Measurements from ENCODE around the gene CHL1. TPM values are rescaled to one million over a fixed set of nuclear protein-coding genes. Genes with fewer than 3 reads are reported as not detected.

The CHL1 gene
- total RNA-seq, 1 donor from 2014 or later: 0.53 TPM

DNA sequence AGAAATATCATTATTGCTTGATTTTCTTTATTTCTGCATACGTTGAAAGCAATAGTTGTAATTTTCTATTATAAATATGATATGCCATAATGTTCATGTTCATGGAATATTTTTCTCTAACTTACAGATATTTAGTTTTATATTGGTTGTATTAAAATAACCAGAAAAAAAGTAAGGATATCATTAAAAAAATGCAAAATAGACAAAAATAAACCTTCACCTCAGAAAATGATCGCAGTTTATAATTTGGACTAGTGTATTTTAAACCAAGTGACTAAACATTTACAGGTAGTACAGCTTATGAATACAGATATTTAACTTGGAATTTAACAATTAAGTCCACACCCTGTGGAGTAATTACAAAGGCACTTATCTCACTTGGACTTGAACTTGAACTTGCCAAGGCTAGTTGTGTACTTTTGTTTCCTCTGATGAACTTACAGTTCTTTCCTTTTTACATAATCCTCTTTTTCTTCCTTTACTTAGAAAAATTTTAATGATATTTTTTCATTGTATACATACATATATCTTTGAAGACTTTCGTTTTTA lies 156.7 kb downstream of the CHL1 start:
- Histone ChIP-seq H3K36me3 (no peaks in the 10 kb centered on the region), H3K27me3 (no peaks in the 10 kb centered on the region), H3K4me1 (no peaks in the 10 kb centered on the region), H3K4me3 (no peak overlapping the region), H3K27ac (no peak overlapping the region), H3K9me3 (no peaks in the 10 kb centered on the region)
- TF ChIP-seq, protein P1, sequence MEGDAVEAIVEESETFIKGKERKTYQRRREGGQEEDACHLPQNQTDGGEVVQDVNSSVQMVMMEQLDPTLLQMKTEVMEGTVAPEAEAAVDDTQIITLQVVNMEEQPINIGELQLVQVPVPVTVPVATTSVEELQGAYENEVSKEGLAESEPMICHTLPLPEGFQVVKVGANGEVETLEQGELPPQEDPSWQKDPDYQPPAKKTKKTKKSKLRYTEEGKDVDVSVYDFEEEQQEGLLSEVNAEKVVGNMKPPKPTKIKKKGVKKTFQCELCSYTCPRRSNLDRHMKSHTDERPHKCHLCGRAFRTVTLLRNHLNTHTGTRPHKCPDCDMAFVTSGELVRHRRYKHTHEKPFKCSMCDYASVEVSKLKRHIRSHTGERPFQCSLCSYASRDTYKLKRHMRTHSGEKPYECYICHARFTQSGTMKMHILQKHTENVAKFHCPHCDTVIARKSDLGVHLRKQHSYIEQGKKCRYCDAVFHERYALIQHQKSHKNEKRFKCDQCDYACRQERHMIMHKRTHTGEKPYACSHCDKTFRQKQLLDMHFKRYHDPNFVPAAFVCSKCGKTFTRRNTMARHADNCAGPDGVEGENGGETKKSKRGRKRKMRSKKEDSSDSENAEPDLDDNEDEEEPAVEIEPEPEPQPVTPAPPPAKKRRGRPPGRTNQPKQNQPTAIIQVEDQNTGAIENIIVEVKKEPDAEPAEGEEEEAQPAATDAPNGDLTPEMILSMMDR (IDR thresholded peaks at IDR 0.05): no peak
- intact Hi-C loops (cut with DNase I): no loop called here
- DNase-seq (ENCODE audit: low spot score in 2 of 2): no peak

DNA sequence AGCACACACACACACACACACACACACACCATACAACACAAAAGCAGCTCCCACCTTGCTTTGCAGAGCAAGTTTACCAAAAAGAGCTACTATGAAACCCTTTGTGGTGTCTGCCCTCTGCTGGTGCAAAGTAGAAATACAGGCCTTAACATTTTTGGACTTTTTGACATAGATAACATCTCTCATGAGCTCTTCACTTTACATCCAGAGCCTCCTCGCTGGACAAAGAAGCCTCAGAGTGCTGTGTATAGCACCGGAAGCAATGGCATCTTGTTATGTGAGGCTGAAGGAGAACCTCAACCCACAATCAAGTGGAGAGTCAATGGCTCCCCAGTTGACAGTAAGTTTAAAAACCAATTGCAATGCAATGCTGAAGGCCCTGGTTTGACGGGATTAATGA lies 157.9 kb downstream of the CHL1 start:
- intact Hi-C loops (cut with DNase I): no loop called here

DNA sequence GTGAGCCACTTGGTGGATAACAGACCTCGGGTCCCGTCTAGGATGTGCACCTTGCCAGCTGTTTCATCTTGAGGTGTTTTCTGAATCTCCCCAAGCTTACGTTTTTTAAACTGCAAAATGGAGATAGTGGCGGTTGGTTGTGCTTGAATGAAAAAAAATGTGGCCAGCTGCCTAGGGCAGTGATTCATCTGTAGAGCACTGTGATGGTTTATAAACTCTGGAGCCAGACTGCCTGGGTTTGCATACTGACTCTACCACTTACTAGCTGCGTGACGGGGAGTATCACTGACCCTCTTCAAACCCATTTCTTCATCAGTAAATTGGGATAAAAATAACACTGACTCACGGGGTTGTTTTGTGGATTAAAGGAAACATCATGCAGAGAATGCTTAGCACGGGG lies 159.1 kb downstream of the CHL1 start:
- intact Hi-C loops (cut with DNase I): no loop called here
- no peak overlapping the region for H3K27ac ChIP-seq
- TF ChIP-seq, protein P1 (IDR thresholded peaks at IDR 0.05): no peak

More for the DNA sequence above, 157.9 kb downstream of the CHL1 start:
- H3K9me3 ChIP-seq: no peaks in the 10 kb centered on the region
- no peaks in the 10 kb centered on the region for H3K4me1 ChIP-seq
- no peak overlapping the region for H3K4me3 ChIP-seq
- H3K36me3 ChIP-seq: no peaks in the 10 kb centered on the region
- TF ChIP-seq, protein P1 (IDR thresholded peaks at IDR 0.05): peak in 2 of 3 experiments; percentile 30 to 50
- no peak for DNase-seq (ENCODE audit: low spot score in 2 of 2)
- no peaks in the 10 kb centered on the region for H3K27me3 ChIP-seq
- H3K27ac ChIP-seq: no peak overlapping the region

DNA sequence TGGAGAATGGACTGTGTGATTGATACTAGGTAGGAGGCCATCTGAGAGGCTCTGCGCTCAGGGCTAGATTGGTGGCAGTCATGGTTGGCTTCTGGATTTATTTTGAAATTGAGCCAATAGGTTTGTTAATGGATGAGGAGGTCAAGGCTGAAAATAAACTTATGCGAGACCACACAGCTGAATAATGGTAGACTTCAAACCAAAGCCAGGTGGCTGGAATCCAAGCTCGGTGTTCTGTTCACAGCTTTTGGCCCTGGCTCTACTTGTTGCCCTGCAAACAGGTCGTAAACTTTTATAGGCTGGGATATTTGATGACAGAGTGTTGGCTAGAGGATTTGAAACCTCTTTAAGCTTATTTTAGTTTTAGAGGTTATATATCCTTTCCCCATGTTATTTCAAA lies 160.4 kb downstream of the CHL1 start:
- intact Hi-C loops (cut with DNase I): no loop called here
- DNase-seq (ENCODE audit: low spot score in 2 of 2): no peak

More for the DNA sequence above, 159.1 kb downstream of the CHL1 start:
- no peak overlapping the region for H3K4me3 ChIP-seq
- H3K36me3 ChIP-seq: no peaks in the 10 kb centered on the region
- DNase-seq (ENCODE audit: low spot score in 2 of 2): no peak
- no peaks in the 10 kb centered on the region for H3K27me3 ChIP-seq
- no peaks in the 10 kb centered on the region for H3K4me1 ChIP-seq
- no peaks in the 10 kb centered on the region for H3K9me3 ChIP-seq

DNA sequence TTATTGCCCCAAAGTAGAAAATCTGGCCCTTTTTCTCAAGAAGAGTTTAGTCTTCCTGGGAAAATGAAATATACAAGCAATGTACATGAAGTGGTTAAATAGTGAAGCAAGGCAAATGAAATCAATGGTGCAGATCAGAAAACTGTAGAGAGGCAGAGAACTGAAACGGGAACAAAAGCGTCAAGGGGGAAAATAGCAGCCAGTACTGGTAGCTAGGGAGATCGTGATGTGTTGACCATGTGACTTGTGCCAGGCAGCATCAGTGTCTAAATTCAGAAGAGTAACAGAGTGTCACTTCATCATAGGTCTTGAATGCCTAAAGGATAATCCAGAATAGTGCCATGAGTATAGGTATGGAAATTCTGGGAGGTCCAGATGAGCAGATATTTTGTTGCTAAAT lies 163.1 kb downstream of the CHL1 start:
- TF ChIP-seq, protein P1 (IDR thresholded peaks at IDR 0.05): no peak
- H3K4me3 ChIP-seq: no peak overlapping the region
- no peak overlapping the region for H3K27ac ChIP-seq
- intact Hi-C loops (cut with DNase I): no loop called here
- H3K9me3 ChIP-seq: no peaks in the 10 kb centered on the region
- no peak for DNase-seq (ENCODE audit: low spot score in 2 of 2)
- no peaks in the 10 kb centered on the region for H3K27me3 ChIP-seq
- H3K36me3 ChIP-seq: no peaks in the 10 kb centered on the region
- H3K4me1 ChIP-seq: no peaks in the 10 kb centered on the region

More for the DNA sequence above, 160.4 kb downstream of the CHL1 start:
- no peaks in the 10 kb centered on the region for H3K9me3 ChIP-seq
- no peak overlapping the region for H3K27ac ChIP-seq
- H3K4me1 ChIP-seq: no peaks in the 10 kb centered on the region
- H3K4me3 ChIP-seq: no peak overlapping the region
- H3K27me3 ChIP-seq: no peaks in the 10 kb centered on the region
- TF ChIP-seq, protein P1 (IDR thresholded peaks at IDR 0.05): no peak
- no peaks in the 10 kb centered on the region for H3K36me3 ChIP-seq

Data from ascending aorta (tissue), 2 donors.